ENCODE results near the gene ARHGEF7.
"Not testable (repeated sequence)": the region's sequence is repeated elsewhere in the genome, so short reads cannot be mapped to it uniquely, and the experiment has no call there.

Gene ARHGEF7

GRCh38 chr13:111175372-111175771, 60.3 kb downstream of the ARHGEF7 start:
- DNase-seq, result no peak

GRCh38 chr13:111175935-111176334, 60.8 kb downstream of the ARHGEF7 start:
- no peak for DNase-seq

GRCh38 chr13:111176421-111176820, 61.3 kb downstream of the ARHGEF7 start:
- no peak for DNase-seq

- peak in 4 of 5 donors; percentile 45 to 63 (median 48) for DNase-seq
Measured at GRCh38 chr13:111177081-111177711, 62.1 kb downstream of the ARHGEF7 start.

- no peak for DNase-seq
Measured at GRCh38 chr13:111177921-111178320, 62.8 kb downstream of the ARHGEF7 start.

GRCh38 chr13:111178402-111178801, 63.3 kb downstream of the ARHGEF7 start:
- DNase-seq, result no peak

GRCh38 chr13:111179908-111180760, 65.0 kb downstream of the ARHGEF7 start:
- no peak for DNase-seq

GRCh38 chr13:111181977-111182376, 66.9 kb downstream of the ARHGEF7 start:
- DNase-seq, result no peak

GRCh38 chr13:111183087-111183645, 68.1 kb downstream of the ARHGEF7 start:
- DNase-seq, result no peak

- DNase-seq, result no peak
Measured at GRCh38 chr13:111183959-111184358, 68.8 kb downstream of the ARHGEF7 start.

GRCh38 chr13:111184458-111185401, 69.6 kb downstream of the ARHGEF7 start:
- DNase-seq, result peak in 2 of 5 donors; percentile 28 to 38

GRCh38 chr13:111186305-111186935, 71.3 kb downstream of the ARHGEF7 start:
- DNase-seq, result no peak

GRCh38 chr13:111187960-111188541, 72.9 kb downstream of the ARHGEF7 start:
- no peak for DNase-seq

- DNase-seq, result peak in 4 of 5 donors; percentile 42 to 77 (median 54)
Measured at GRCh38 chr13:111189064-111189505, 74.0 kb downstream of the ARHGEF7 start.

GRCh38 chr13:111189516-111189915, 74.4 kb downstream of the ARHGEF7 start:
- not testable (repeated sequence) for DNase-seq

- not testable (repeated sequence) for DNase-seq
Measured at GRCh38 chr13:111193223-111193622, 78.1 kb downstream of the ARHGEF7 start.

GRCh38 chr13:111194651-111195050, 79.5 kb downstream of the ARHGEF7 start:
- DNase-seq, result not testable (repeated sequence)

GRCh38 chr13:111198732-111199378, 83.7 kb downstream of the ARHGEF7 start:
- DNase-seq, result not testable (repeated sequence)

- no peak for DNase-seq
Measured at GRCh38 chr13:111201304-111201940, 86.3 kb downstream of the ARHGEF7 start.

- DNase-seq, result no peak
Measured at GRCh38 chr13:111202156-111202621, 87.1 kb downstream of the ARHGEF7 start.

Data from T-helper 1 cell (primary cell).